Measurements from ENCODE around the gene ARMC9.
"Not testable (repeated sequence)": the region's sequence is repeated elsewhere in the genome, so short reads cannot be mapped to it uniquely, and the experiment has no call there.

The ARMC9 gene

DNA sequence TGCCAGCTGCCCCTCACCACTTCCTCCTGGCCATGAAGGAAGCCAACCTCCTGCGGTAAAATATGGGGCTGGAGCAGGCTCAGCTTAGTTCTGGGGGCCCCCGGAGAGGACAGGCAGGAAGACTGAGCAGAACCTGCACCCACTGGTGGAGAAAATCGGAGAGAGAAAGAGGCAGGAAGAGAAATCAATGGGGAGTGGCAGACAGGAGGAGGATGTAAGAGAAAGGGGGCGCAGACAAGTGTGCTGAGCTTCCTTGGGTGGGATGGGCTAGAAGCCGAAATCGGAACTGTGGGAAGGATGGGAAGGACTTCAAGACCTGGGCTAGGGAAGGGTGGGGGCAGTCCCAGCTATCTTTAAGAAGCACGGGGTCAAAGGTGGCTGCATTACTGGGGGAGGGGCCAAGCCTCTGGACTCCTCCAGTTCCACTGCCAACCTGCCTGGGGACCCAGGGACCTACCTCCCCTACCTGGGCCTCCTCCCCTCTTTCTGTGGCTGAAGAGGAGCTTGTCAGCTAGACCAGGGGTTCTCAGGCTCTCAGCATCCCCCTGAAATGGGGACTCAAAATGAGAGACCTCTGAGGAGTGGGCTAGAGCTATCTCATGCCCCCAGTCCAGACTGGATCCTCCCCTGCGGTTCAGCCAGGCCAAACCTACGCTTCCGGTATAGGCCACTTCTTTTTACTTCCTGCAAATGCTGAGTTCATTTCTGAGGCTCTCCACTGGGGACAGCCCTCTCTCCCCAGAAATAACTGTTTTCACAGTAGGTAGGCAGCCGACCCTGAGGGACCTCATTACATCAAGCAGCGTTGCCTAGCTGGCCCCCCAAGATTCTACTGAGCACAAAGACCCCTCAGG lies 163.5 kb downstream of the ARMC9 start:
- peak in 3 of 42 donors; percentile 13 to 39 (median 32) for DNase-seq
- intact Hi-C loops (cut with DNase I), result no loop called here

DNA sequence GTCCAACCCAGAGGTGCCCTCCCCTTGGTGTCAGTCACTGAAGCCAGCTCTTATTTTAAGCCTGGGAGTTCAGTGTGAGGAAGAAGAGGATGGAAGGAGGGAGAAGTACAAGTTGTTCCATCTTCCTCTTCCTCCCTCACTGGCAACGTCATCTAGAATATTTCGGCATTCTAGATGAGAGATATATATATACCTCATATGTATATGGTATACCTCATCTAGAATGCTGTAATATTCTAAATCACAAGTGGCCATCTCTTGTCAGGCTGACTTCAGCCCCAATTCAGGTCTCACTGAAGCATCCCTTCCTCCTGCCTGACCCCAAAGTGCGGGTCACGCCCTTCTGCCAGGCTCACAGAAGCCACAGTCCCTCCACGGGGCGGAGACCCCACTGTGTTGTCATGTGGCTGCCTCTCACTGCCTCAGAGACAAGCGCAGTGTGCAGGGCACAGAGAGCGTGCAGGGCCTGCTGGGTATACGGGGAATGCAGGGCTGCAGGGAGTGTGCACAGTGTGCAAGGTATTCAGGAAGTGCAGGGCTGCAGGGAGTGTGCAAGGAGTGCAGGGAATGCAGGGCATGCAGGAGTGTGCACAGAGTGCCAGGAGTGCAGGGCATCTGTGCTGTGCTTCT lies 164.2 kb downstream of the ARMC9 start:
- peak in 4 of 42 donors; percentile 14 to 44 (median 24) for DNase-seq

GRCh38 chr2:231364061-231364460 lies 165.6 kb downstream of the ARMC9 start:
- intact Hi-C loops (cut with DNase I), result no loop called here
- peak in 4 of 42 donors; percentile 1 to 28 (median 14) for DNase-seq

More for the DNA sequence above, 164.2 kb downstream of the ARMC9 start:
- intact Hi-C loops (cut with DNase I), result no loop called here

DNA sequence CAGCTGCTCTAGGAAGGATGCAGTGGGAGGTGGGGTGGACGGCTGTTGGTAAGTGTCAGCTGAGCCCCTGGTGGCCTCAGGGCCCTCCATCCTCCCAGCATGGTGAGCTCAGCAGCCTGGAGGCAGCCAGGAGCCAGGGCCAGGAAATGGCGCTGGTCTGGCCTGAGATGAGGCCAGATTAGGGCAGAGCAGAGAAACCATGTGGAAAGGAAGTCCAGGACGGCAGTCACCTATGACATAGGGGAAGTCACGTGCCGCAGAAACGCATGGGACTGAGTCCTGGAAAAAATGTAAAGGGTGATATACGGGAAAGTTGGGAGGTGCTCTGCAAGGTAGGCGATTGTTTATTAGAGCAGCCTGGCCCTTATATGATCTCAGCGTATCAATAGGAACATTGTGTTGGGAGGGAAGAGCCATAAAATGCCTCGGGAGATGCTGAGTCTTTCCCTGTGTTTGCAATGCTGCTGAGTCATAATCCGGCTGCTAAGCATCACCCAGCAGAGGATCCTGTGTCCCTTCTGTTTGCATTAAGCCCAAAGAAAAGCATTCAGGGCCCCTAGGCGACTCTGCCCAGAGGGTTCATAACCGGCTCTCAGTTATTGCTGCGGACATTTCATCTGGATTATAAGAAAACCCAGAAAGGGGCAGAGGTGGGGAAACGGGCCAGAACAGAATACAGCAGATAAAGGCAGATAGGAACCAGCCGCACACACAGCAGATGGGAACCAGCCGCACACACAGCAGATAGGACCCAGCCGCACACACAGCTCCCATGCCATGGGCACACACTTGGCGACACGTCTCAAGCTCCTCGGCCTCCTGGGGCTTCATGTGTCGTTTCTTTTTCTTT lies 166.8 kb downstream of the ARMC9 start:
- DNase-seq, result peak in 33 of 42 donors; percentile 37 to 88 (median 68)
- intact Hi-C loops (cut with DNase I), result no loop called here

DNA sequence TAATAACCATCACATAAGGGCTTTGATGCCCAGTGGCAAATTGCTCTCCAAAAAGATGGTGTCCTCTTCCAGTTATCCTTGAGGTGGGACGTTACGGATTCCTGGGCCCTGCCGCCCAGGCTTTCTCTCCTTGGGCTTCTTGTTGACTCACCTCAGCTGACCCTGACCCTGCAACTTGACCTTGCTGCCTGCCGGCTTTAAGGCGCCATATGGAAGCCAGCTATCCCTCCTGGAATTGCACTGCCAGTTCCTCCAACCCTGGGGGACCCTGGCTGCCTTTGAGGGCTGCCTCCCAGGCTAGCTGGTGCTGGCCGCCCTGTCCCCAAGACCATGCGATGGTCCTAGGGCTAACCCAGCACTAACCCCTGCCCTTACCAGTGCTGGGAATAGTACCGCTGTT lies 168.7 kb downstream of the ARMC9 start:
- intact Hi-C loops (cut with DNase I), result no loop called here
- DNase-seq, result no peak

- DNase-seq, result peak in 1 of 42 donors; percentile 24
These were observed 171.4 kb downstream of the ARMC9 start for GRCh38 chr2:231369580-231370428.

DNA sequence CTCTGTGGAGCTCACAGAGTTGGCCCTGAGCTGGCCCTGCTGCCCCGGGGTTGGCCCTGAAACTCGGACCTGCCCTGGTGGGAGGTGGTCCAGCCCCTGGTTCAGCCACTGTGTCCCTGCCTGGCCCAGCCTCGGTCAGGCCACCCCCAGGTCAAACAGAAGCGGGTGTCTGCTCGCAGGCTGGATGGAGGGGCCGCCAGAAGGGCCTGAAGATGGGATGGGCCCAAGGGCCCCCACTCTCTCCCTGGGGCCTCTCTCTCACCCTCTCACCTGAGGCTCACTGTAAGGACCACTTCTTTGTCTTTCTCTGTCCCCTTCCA lies 172.0 kb downstream of the ARMC9 start:
- peak in 1 of 42 donors; percentile 24 for DNase-seq
- intact Hi-C loops (cut with DNase I), result no loop called here

More at GRCh38 chr2:231369580-231370428, 171.4 kb downstream of the ARMC9 start:
- intact Hi-C loops (cut with DNase I), result no loop called here

GRCh38 chr2:231370749-231371429 lies 172.5 kb downstream of the ARMC9 start:
- DNase-seq, result peak in 6 of 42 donors; percentile 31 to 61 (median 32)

GRCh38 chr2:231371430-231372054 lies 173.1 kb downstream of the ARMC9 start:
- peak; percentile 38 to 88 (median 70) for DNase-seq

More at GRCh38 chr2:231370749-231371429, 172.5 kb downstream of the ARMC9 start:
- intact Hi-C loops (cut with DNase I), result no loop called here

DNA sequence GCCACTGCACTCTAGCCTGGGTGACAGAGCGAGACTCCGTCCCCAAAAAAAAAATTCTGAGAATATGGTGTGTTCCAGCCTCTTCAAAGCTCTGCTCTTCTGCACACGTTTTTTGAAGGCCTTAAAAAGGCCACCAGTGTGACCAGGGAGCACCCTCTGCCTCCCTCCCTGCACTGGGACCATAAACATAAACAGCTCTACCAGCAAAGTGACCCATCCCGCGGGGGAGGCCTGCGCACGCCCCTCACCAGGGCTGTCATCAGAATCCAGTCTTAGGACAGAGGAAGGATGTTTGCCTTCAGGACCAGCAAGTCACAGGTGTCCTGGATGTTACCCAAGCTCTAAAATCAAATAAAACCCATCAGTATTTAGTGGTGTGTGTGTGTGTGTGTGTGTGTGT lies 173.9 kb downstream of the ARMC9 start:
- no peak for DNase-seq

More at GRCh38 chr2:231371430-231372054, 173.1 kb downstream of the ARMC9 start:
- intact Hi-C loops (cut with DNase I), result no loop called here

GRCh38 chr2:231373184-231373583 lies 174.8 kb downstream of the ARMC9 start:
- DNase-seq, result no peak
- intact Hi-C loops (cut with DNase I), result no loop called here

More for the DNA sequence above, 173.9 kb downstream of the ARMC9 start:
- intact Hi-C loops (cut with DNase I), result no loop called here

GRCh38 chr2:231373786-231374349 lies 175.4 kb downstream of the ARMC9 start:
- intact Hi-C loops (cut with DNase I), result no loop called here
- peak in 6 of 42 donors; percentile 36 to 80 (median 60) for DNase-seq

GRCh38 chr2:231374771-231375170 lies 176.3 kb downstream of the ARMC9 start:
- DNase-seq, result no peak
- intact Hi-C loops (cut with DNase I), result no loop called here

DNA sequence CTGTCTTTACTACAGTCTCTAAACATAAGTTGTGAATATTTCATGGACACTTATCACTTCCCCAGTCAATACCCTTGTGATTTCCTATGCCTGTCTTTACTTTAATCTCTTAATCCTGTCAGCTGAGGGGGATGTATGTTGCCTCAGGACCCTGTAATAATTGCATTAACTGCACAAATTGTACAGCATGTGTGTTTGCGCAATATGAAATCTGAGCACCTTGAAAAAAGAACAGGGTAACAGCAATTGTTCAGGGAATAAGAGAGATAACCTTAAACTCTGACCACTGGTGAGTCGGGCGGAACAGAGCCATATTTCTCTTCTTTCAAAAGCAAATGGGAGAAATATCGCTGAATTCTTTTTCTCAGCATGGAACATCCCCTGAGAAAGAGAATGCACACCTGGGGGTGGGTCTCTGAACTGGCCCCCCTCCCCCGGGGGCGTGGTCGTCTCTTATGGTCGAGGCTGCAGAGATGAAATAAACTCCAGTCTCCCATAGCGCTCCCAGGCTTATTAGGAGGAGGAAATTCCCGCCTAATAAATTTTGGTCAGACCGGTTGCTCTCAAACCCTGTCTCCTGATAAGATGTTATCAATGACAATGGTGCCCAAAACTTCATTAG lies 177.7 kb downstream of the ARMC9 start:
- DNase-seq; intact Hi-C loops (cut with DNase I): not testable (repeated sequence)

GRCh38 chr2:231376857-231377256 lies 178.4 kb downstream of the ARMC9 start:
- intact Hi-C loops (cut with DNase I), result no loop called here
- no peak for DNase-seq

GRCh38 chr2:231378026-231378722 lies 179.7 kb downstream of the ARMC9 start:
- DNase-seq, result no peak
- intact Hi-C loops (cut with DNase I), result no loop called here

Data from head of caudate nucleus (tissue), 42 donors.